WERI-Rb-1 (cell line): ENCODE measurements around the gene DDX60.

Source experiments
- DNase-seq: peaks from one replicate; pipeline ENCODE4 v3.0.0-alpha.2; 2020
- H3K27ac ChIP-seq: fragments of 250-450 bp; sonication (Bioruptor Pico); 2 replicates; pipeline ENCODE4 v1.5.1; 2020; ENCODE audit warnings: mild to moderate bottlenecking, moderate library complexity
- H3K27me3 ChIP-seq: fragments of 250-450 bp; sonication (Bioruptor Pico); 2 replicates; pipeline ENCODE4 v1.5.1; 2021; ENCODE audit warnings: mild to moderate bottlenecking, low read depth, moderate library complexity; ENCODE audit not compliant: insufficient read depth, severe bottlenecking
- H3K36me3 ChIP-seq: fragments of 250-450 bp; sonication (Bioruptor Pico); 2 replicates; pipeline ENCODE4 v1.5.1; 2020; ENCODE audit warnings: mild to moderate bottlenecking, moderate library complexity
- H3K4me3 ChIP-seq: 2 replicates; pipeline ENCODE4 v1.5.1; 2011; ENCODE audit warnings: low read depth, mild to moderate bottlenecking, control low read depth, low read length
- H3K9me3 ChIP-seq: fragments of 250-450 bp; sonication (Bioruptor Pico); 2 replicates; pipeline ENCODE4 v1.5.1; 2021; ENCODE audit warnings: mild to moderate bottlenecking, moderate library complexity; ENCODE audit not compliant: severe bottlenecking
- TF ChIP-seq, protein P1 (sequence below): IDR thresholded peaks from 2 replicates; pipeline ENCODE4 v1.5.1; 2011; ENCODE audit warnings: low read depth, mild to moderate bottlenecking, control low read depth, inconsistent platforms, low read length

The DDX60 gene

DNA sequence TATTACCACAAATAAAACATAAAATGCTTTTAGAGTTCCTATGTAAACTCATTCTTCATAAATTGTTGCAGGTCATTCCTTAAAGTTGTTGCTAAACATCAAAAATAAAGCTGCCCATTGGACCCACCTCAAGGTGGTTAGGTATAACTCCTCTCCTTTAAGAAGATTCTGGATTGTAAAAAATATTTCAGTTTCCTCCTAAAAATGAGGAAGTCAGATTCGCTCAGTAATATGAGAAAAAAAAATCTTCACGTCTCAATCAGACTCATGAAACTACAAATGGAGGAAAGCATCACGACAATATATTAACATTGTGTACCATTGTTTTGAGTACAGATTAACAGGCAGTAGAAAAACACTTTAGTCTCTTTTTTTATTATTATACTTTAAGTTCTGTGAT lies 105.9 kb downstream of the DDX60 start:
- TF ChIP-seq, protein P1, sequence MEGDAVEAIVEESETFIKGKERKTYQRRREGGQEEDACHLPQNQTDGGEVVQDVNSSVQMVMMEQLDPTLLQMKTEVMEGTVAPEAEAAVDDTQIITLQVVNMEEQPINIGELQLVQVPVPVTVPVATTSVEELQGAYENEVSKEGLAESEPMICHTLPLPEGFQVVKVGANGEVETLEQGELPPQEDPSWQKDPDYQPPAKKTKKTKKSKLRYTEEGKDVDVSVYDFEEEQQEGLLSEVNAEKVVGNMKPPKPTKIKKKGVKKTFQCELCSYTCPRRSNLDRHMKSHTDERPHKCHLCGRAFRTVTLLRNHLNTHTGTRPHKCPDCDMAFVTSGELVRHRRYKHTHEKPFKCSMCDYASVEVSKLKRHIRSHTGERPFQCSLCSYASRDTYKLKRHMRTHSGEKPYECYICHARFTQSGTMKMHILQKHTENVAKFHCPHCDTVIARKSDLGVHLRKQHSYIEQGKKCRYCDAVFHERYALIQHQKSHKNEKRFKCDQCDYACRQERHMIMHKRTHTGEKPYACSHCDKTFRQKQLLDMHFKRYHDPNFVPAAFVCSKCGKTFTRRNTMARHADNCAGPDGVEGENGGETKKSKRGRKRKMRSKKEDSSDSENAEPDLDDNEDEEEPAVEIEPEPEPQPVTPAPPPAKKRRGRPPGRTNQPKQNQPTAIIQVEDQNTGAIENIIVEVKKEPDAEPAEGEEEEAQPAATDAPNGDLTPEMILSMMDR, result no peak
- no peak overlapping the region for H3K27ac ChIP-seq
- no peak overlapping the region for H3K4me3 ChIP-seq
- no peaks in the 10 kb centered on the region for H3K27me3 ChIP-seq
- no peaks in the 10 kb centered on the region for H3K9me3 ChIP-seq
- no peak for DNase-seq
- H3K36me3 ChIP-seq, result no peaks in the 10 kb centered on the region

DNA sequence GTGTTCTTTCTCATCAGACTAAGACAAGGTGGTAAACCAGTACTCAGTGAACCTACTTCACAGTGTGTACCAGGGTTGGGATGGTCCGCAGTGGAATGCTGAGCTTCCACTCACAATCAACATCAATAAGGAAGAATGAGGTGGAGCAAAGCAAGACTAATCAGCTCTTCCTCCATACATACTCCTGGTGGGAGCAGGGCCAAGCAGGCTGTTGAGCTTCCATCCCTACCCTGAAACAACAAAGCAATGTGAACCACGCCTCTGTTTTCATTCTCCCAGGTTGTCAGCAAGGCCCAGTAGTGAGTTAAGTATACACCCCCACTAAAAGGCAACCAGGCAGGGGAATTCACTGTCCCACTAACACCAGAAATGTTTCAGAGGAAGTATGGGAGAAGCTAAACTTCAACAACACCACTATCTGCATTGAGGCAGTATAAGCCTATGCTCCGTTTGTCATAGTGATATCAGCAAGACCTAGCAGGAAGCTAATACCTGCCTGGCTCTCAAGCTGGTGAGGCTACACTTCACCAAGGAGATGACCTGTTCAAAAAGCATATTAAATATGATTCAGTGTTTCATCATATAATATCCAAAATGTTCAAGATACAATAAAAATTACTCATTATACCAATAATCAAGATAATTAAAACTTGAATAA lies 109.5 kb downstream of the DDX60 start:
- Histone ChIP-seq H3K27ac (no peak overlapping the region), H3K27me3 (no peaks in the 10 kb centered on the region), H3K9me3 (peaks cover under 1% of the 10 kb centered on the region), H3K36me3 (no peaks in the 10 kb centered on the region), H3K4me3 (no peak overlapping the region)
- no peak for DNase-seq
- TF ChIP-seq, protein P1, result no peak

GRCh38 chr4:168203233-168203911 lies 115.2 kb downstream of the DDX60 start:
- Histone ChIP-seq H3K9me3 (peaks cover 13% of the 10 kb centered on the region), H3K36me3 (no peaks in the 10 kb centered on the region), H3K27me3 (no peaks in the 10 kb centered on the region), H3K4me3 (no peak overlapping the region), H3K27ac (no peak overlapping the region)
- DNase-seq, result no peak
- TF ChIP-seq, protein P1, result no peak

DNA sequence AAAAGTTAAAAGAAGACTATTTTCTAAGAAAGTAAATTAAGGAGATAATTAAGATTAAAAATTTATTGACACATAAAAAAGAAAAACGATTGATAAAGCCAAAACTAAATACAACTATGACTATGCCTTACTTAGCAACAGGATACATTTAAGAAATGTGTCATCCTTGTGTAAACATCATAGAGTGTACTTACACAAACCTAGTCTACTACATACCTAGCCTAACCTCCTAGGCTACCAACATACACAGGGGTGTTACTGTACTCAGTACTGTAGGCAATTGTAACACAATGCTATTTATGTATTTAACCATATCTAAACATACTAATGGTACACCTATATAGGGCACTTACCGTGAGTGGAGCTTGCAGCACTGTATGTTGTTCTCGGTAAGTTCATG lies 117.9 kb downstream of the DDX60 start:
- no peak for DNase-seq
- Histone ChIP-seq H3K36me3 (no peaks in the 10 kb centered on the region), H3K27me3 (no peaks in the 10 kb centered on the region), H3K4me3 (no peak overlapping the region), H3K27ac (no peak overlapping the region), H3K9me3 (peaks cover 13% of the 10 kb centered on the region)
- TF ChIP-seq, protein P1, result no peak

DNA sequence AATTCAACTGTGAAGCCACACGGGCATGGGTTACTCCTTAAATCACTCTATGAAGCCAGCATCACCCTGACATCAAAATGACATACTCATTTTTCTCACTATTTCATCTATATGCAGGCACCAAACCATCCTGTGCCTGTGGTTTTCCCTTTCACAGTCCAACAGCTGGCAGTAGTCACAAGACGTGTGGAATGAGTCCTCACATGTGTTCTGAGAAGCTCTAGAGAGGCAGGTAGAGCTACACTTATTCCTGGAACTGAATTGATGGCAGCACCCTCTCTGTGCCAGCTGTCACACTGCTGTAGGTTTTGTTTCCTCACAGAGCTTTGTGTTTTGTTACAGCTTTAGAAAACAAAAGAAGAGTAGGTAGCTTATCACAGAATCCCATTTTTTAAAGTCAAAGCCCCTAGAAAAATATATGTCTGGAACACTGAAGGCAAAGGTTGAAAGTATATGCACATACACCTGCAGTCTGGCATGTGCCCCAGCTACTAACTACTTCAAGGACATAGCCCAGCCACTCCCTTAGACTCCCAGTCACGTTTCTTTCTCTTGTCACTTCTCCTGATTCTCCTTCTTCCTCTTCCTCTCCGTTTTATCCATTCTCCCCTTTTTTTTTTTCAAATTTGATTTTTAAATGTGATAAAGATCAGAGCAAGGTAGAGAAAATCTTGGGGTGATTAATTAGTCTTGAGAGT lies 119.1 kb downstream of the DDX60 start:
- TF ChIP-seq, protein P1, result no peak
- Histone ChIP-seq H3K27ac (no peak overlapping the region), H3K36me3 (no peaks in the 10 kb centered on the region), H3K27me3 (no peaks in the 10 kb centered on the region), H3K9me3 (peaks cover 13% of the 10 kb centered on the region), H3K4me3 (no peak overlapping the region)
- DNase-seq, result no peak
